AG10803 (cell line): ENCODE results near the gene PKD1L1.

Source experiments
- DNase-seq: peaks from one replicate; pipeline ENCODE4 v3.0.0; 2010; ENCODE audit warnings: low read depth
- H3K4me3 ChIP-seq: 2 replicates; pipeline ENCODE4 v1.5.1; 2011; ENCODE audit warnings: mild to moderate bottlenecking, low read length, control low read depth
- CTCF ChIP-seq: conservative IDR thresholded peaks from 2 replicates; pipeline ENCODE4 v1.5.1; 2011; ENCODE audit warnings: mild to moderate bottlenecking, low read length, control low read depth, inconsistent platforms

The PKD1L1 gene

GRCh38 chr7:47763063-47763974, 184.9 kb downstream of the PKD1L1 start:
- H3K4me3 ChIP-seq: no peak overlapping the region
- peak; percentile 86 for DNase-seq
- no peak for TF ChIP-seq CTCF

GRCh38 chr7:47762746-47763062, 185.6 kb downstream of the PKD1L1 start:
- no peak for DNase-seq
- TF ChIP-seq CTCF: no peak
- no peak overlapping the region for H3K4me3 ChIP-seq

- H3K4me3 ChIP-seq: no peak overlapping the region
- no peak for TF ChIP-seq CTCF
- DNase-seq: no peak
Measured at GRCh38 chr7:47762207-47762606, 186.1 kb downstream of the PKD1L1 start.

- TF ChIP-seq CTCF: peak; percentile 38
- no peak for DNase-seq
- no peak overlapping the region for H3K4me3 ChIP-seq
Measured at GRCh38 chr7:47759056-47759706, 189.1 kb downstream of the PKD1L1 start.

GRCh38 chr7:47758546-47758945, 189.7 kb downstream of the PKD1L1 start:
- peak; percentile 68 for DNase-seq
- H3K4me3 ChIP-seq: no peak overlapping the region
- TF ChIP-seq CTCF: no peak

- H3K4me3 ChIP-seq: peak overlapping the region; percentile 6; the same call in 1 of the 2 replicates
- peak; percentile 25 for TF ChIP-seq CTCF
- DNase-seq: peak; percentile 94
Measured at GRCh38 chr7:47757921-47758411, 190.3 kb downstream of the PKD1L1 start.

GRCh38 chr7:47756636-47757035, 191.6 kb downstream of the PKD1L1 start:
- no peak for TF ChIP-seq CTCF
- H3K4me3 ChIP-seq: no peak overlapping the region
- no peak for DNase-seq
